ENCODE measurements around the gene KCNMB2.

The KCNMB2 gene

GRCh38 chr3:178561239-178561638 is 25.0 kb downstream of the KCNMB2 start:
- Histone ChIP-seq H3K4me3 (ENCODE audit: low read length) (no peak overlapping the region), H3K4me1 (ENCODE audit: low read length) (no peaks in the 10 kb centered on the region), H3K36me3 (replicated peaks; ENCODE audit: low read depth, low read length) (no peaks in the 10 kb centered on the region), H3K4me2 (ENCODE audit: low read length) (no peak overlapping the region), H2AFZ (ENCODE audit: low read depth, low read length) (no peak overlapping the region), H3K9me3 (ENCODE audit: insufficient read depth, low read length) (no peaks in the 10 kb centered on the region), H3K27ac (ENCODE audit: low read length) (no peak overlapping the region), H3K79me2 (ENCODE audit: low read length) (no peaks in the 10 kb centered on the region), H4K20me1 (ENCODE audit: insufficient read depth, low read length) (no peaks in the 10 kb centered on the region), H3K9ac (ENCODE audit: low read length) (no peak overlapping the region), H3K27me3 (ENCODE audit: low read depth, low read length) (no peaks in the 10 kb centered on the region)
- TF ChIP-seq EZH2phosphoT487 (IDR thresholded peaks at IDR 0.05; ENCODE audit: low read depth) (no peak), CTCF (IDR thresholded peaks at IDR 0.05; ENCODE audit: low read depth, low read length) (no peak)

- no peaks in the 10 kb centered on the region for H3K36me3 ChIP-seq (replicated peaks; ENCODE audit: low read depth, low read length)
- no peak overlapping the region for H3K9ac ChIP-seq (ENCODE audit: low read length)
- H3K4me2 ChIP-seq (ENCODE audit: low read length) = no peak overlapping the region
- no peak overlapping the region for H3K27ac ChIP-seq (ENCODE audit: low read length)
- no peak overlapping the region for H3K4me3 ChIP-seq (ENCODE audit: low read length)
- no peaks in the 10 kb centered on the region for H3K9me3 ChIP-seq (ENCODE audit: insufficient read depth, low read length)
- no peaks in the 10 kb centered on the region for H3K4me1 ChIP-seq (ENCODE audit: low read length)
- no peaks in the 10 kb centered on the region for H3K27me3 ChIP-seq (ENCODE audit: low read depth, low read length)
- no peaks in the 10 kb centered on the region for H4K20me1 ChIP-seq (ENCODE audit: insufficient read depth, low read length)
- no peak for TF ChIP-seq EZH2phosphoT487 (IDR thresholded peaks at IDR 0.05; ENCODE audit: low read depth)
- no peak for TF ChIP-seq CTCF (IDR thresholded peaks at IDR 0.05; ENCODE audit: low read depth, low read length)
- H3K79me2 ChIP-seq (ENCODE audit: low read length) = no peaks in the 10 kb centered on the region
- H2AFZ ChIP-seq (ENCODE audit: low read depth, low read length) = no peak overlapping the region
Observed at GRCh38 chr3:178562143-178562946, 26.1 kb downstream of the KCNMB2 start.

- Histone ChIP-seq H3K4me1 (ENCODE audit: low read length) (no peaks in the 10 kb centered on the region), H3K27ac (ENCODE audit: low read length) (no peak overlapping the region), H3K79me2 (ENCODE audit: low read length) (no peaks in the 10 kb centered on the region), H3K9me3 (ENCODE audit: insufficient read depth, low read length) (no peaks in the 10 kb centered on the region), H3K9ac (ENCODE audit: low read length) (no peak overlapping the region), H2AFZ (ENCODE audit: low read depth, low read length) (no peak overlapping the region), H3K4me3 (ENCODE audit: low read length) (no peak overlapping the region), H4K20me1 (ENCODE audit: insufficient read depth, low read length) (no peaks in the 10 kb centered on the region), H3K36me3 (replicated peaks; ENCODE audit: low read depth, low read length) (no peaks in the 10 kb centered on the region), H3K27me3 (ENCODE audit: low read depth, low read length) (no peaks in the 10 kb centered on the region), H3K4me2 (ENCODE audit: low read length) (no peak overlapping the region)
- TF ChIP-seq EZH2phosphoT487 (IDR thresholded peaks at IDR 0.05; ENCODE audit: low read depth) (no peak), CTCF (IDR thresholded peaks at IDR 0.05; ENCODE audit: low read depth, low read length) (no peak)
Observed at GRCh38 chr3:178562947-178563232, 26.7 kb downstream of the KCNMB2 start.

- Histone ChIP-seq H3K4me1 (ENCODE audit: low read length) (no peaks in the 10 kb centered on the region), H3K4me2 (ENCODE audit: low read length) (no peak overlapping the region), H3K79me2 (ENCODE audit: low read length) (no peaks in the 10 kb centered on the region), H3K27me3 (ENCODE audit: low read depth, low read length) (no peaks in the 10 kb centered on the region), H3K9me3 (ENCODE audit: insufficient read depth, low read length) (no peaks in the 10 kb centered on the region), H2AFZ (ENCODE audit: low read depth, low read length) (no peak overlapping the region), H3K4me3 (ENCODE audit: low read length) (no peak overlapping the region), H3K27ac (ENCODE audit: low read length) (no peak overlapping the region), H3K9ac (ENCODE audit: low read length) (no peak overlapping the region), H4K20me1 (ENCODE audit: insufficient read depth, low read length) (no peaks in the 10 kb centered on the region), H3K36me3 (replicated peaks; ENCODE audit: low read depth, low read length) (no peaks in the 10 kb centered on the region)
- TF ChIP-seq CTCF (IDR thresholded peaks at IDR 0.05; ENCODE audit: low read depth, low read length) (no peak), EZH2phosphoT487 (IDR thresholded peaks at IDR 0.05; ENCODE audit: low read depth) (no peak)
Observed at GRCh38 chr3:178567611-178568010, 31.4 kb downstream of the KCNMB2 start.

All from OCI-LY3 (cell line).